OCI-LY1 (cell line): ENCODE measurements around the gene KMT5C.

ENCODE experiments used
- H2AFZ ChIP-seq: fragments of 200-600 bp; sonication (generic), shearing (Covaris generic); 2 replicates; pipeline ENCODE4 v1.6.0; 2014; ENCODE audit warnings: antibody characterized with exemption, mild to moderate bottlenecking, low read length
- H3F3A ChIP-seq: fragments of 200-600 bp; sonication (generic), shearing (Covaris generic); 2 replicates; pipeline ENCODE4 v1.6.0; 2014; ENCODE audit warnings: mild to moderate bottlenecking, antibody characterized with exemption, low read length, moderate library complexity; ENCODE audit not compliant: insufficient read depth
- H3K27ac ChIP-seq: fragments of 200-600 bp; sonication (generic); 2 replicates; pipeline ENCODE4 v1.5.1; 2014; ENCODE audit warnings: low read length, mixed run types, mild to moderate bottlenecking, low read depth; ENCODE audit not compliant: poor library complexity, severe bottlenecking
- H3K27me3 ChIP-seq: fragments of 200-600 bp; sonication (generic); 2 replicates; pipeline ENCODE4 v1.6.0; 2014; ENCODE audit warnings: antibody characterized with exemption, mild to moderate bottlenecking, low read length, moderate library complexity; ENCODE audit not compliant: insufficient read depth
- H3K36me3 ChIP-seq: fragments of 200-600 bp; sonication (generic); 2 replicates; pipeline ENCODE4 v1.6.1; 2014; ENCODE audit warnings: mild to moderate bottlenecking, antibody characterized with exemption, low read length, moderate library complexity, mixed read lengths; ENCODE audit not compliant: insufficient read depth
- H3K4me1 ChIP-seq: fragments of 200-600 bp; sonication (generic); 2 replicates; pipeline ENCODE4 v1.5.1; 2014; ENCODE audit warnings: mild to moderate bottlenecking, low read length, moderate library complexity; ENCODE audit not compliant: insufficient read depth, severe bottlenecking
- H3K4me2 ChIP-seq: fragments of 200-600 bp; sonication (generic), shearing (Covaris generic); 2 replicates; pipeline ENCODE4 v1.6.1; 2014; ENCODE audit warnings: low read length
- H3K4me3 ChIP-seq: fragments of 200-600 bp; sonication (generic); 2 replicates; pipeline ENCODE4 v1.5.1; 2014; ENCODE audit warnings: low read length, low read depth, mild to moderate bottlenecking, mixed read lengths; ENCODE audit not compliant: poor library complexity, severe bottlenecking
- H3K79me2 ChIP-seq: fragments of 200-600 bp; shearing (Covaris generic); 2 replicates; pipeline ENCODE4 v1.6.1; 2016; ENCODE audit warnings: mixed run types, low read length, mixed read lengths; ENCODE audit not compliant: insufficient read depth
- H3K9ac ChIP-seq: fragments of 200-600 bp; sonication (generic), shearing (Covaris generic); 2 replicates; pipeline ENCODE4 v1.6.1; 2014; ENCODE audit warnings: mild to moderate bottlenecking, low read length, mixed read lengths
- H3K9me2 ChIP-seq: fragments of 200-600 bp; sonication (generic), shearing (Covaris generic); 2 replicates; pipeline ENCODE4 v1.6.1; 2014; ENCODE audit warnings: low read depth, mild to moderate bottlenecking, low read length, mixed read lengths
- H3K9me3 ChIP-seq: fragments of 200-600 bp; shearing (Covaris generic); 2 replicates; pipeline ENCODE4 v1.6.1; 2014; ENCODE audit warnings: low read length, mixed read lengths
- H4K20me1 ChIP-seq: fragments of 200-600 bp; sonication (generic), shearing (Covaris generic); 2 replicates; pipeline ENCODE4 v1.6.0; 2016; ENCODE audit warnings: mild to moderate bottlenecking, low read length; ENCODE audit not compliant: insufficient read depth
- EZH2 ChIP-seq: fragments of 200-600 bp; sonication (generic), shearing (Covaris generic); IDR thresholded peaks from 2 replicates; pipeline ENCODE4 v1.8.0; 2017; ENCODE audit warnings: borderline replicate concordance, mixed run types, mild to moderate bottlenecking, antibody characterized with exemption, low read length, moderate library complexity, mixed read lengths
- TF ChIP-seq, protein P1 (sequence below): fragments of 200-600 bp; sonication (generic), shearing (Covaris generic); IDR thresholded peaks from 2 replicates; pipeline ENCODE4 v1.5.1; 2017; ENCODE audit warnings: mild to moderate bottlenecking, antibody characterized with exemption, low read length, moderate library complexity, mixed read lengths

Gene KMT5C

DNA sequence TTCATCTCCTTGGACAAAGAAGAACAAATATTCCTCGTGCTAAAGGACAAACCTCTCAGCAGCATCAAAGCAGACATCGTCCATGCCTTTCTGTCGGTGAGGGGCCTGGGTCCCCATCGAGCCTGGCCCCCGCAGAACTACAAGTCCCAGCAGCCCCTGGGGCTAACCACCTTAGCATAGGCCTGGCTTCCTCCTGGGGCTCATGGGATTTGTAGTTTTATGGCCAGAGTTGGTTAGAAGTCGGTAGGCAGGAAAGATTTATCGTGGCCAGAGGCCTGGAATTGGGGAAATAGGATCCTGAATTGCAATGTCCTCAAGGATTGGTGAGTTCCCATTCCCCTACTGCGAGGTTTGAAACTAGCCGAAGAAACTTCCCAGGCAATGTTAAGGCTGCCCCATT is 34.2 kb upstream of the KMT5C start:
- no peaks in the 10 kb centered on the region for H4K20me1 ChIP-seq
- H3K36me3 ChIP-seq, result peaks cover 23% of the 10 kb centered on the region
- H3K27ac ChIP-seq, result no peak overlapping the region
- H3K4me3 ChIP-seq, result no peak overlapping the region
- peaks cover 36% of the 10 kb centered on the region for H3K4me1 ChIP-seq
- H3K4me2 ChIP-seq, result no peak overlapping the region
- TF ChIP-seq, protein P1, sequence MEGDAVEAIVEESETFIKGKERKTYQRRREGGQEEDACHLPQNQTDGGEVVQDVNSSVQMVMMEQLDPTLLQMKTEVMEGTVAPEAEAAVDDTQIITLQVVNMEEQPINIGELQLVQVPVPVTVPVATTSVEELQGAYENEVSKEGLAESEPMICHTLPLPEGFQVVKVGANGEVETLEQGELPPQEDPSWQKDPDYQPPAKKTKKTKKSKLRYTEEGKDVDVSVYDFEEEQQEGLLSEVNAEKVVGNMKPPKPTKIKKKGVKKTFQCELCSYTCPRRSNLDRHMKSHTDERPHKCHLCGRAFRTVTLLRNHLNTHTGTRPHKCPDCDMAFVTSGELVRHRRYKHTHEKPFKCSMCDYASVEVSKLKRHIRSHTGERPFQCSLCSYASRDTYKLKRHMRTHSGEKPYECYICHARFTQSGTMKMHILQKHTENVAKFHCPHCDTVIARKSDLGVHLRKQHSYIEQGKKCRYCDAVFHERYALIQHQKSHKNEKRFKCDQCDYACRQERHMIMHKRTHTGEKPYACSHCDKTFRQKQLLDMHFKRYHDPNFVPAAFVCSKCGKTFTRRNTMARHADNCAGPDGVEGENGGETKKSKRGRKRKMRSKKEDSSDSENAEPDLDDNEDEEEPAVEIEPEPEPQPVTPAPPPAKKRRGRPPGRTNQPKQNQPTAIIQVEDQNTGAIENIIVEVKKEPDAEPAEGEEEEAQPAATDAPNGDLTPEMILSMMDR, result no peak
- TF ChIP-seq EZH2, result no peak
- H2AFZ ChIP-seq, result no peak overlapping the region
- no peaks in the 10 kb centered on the region for H3K9me2 ChIP-seq
- H3K9me3 ChIP-seq, result no peaks in the 10 kb centered on the region
- H3K27me3 ChIP-seq, result no peaks in the 10 kb centered on the region
- H3F3A ChIP-seq, result no peaks in the 10 kb centered on the region
- H3K9ac ChIP-seq, result no peak overlapping the region
- no peaks in the 10 kb centered on the region for H3K79me2 ChIP-seq

DNA sequence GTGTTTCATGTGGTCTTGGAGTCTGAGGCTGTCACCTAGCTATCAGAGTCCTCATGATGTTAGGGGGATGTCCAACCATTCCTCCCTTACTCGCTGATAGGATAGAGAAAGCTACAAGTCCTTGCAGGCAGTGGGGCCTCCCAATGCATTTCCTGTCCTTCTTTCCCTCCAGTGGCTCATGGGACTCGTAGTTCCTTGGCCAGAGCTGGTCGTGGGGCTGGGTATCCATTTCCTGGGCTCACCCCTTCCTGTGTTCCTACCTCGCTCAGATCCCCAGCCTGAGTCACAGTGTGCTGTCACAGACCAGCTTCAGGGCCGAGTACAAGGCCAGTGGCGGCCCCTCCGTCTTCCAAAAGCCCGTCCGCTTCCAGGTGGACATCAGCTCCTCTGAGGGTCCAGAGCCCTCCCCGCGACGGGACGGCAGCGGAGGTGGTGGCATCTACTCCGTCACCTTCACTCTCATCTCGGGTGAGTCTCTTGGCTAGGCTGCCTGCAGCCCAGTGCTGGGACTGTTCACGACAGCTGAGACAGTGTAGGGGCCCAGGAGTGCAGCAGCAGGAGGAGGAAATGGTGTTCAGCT is 33.6 kb upstream of the KMT5C start:
- Histone ChIP-seq H3K27me3 (no peaks in the 10 kb centered on the region), H3K9me2 (no peaks in the 10 kb centered on the region), H3K4me2 (no peak overlapping the region), H3K9ac (no peak overlapping the region), H3K4me3 (no peak overlapping the region), H3K27ac (no peak overlapping the region), H3K9me3 (no peaks in the 10 kb centered on the region), H4K20me1 (no peaks in the 10 kb centered on the region), H3F3A (no peaks in the 10 kb centered on the region), H2AFZ (no peak overlapping the region), H3K36me3 (peaks cover 23% of the 10 kb centered on the region), H3K4me1 (peaks cover 37% of the 10 kb centered on the region), H3K79me2 (no peaks in the 10 kb centered on the region)
- TF ChIP-seq, protein P1, result no peak
- no peak for TF ChIP-seq EZH2

DNA sequence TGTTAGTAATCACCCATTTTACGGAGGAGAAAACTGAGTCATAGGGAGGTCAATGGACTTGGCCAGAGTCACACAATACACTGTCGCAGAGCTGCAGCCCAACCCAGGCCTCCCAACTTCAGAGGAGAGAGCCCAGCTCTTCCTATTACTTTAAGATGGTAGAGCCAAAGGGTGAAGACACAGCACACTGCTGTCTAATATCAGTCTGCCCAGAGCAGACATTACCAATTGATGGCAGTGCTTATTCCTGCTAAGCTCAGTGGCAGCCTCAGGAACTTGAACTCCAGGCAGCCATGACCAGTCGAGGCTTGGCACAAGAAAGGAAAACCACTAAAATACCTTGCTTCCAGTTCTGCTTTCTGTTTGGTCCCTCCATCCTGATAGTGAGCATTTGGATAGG is 33.0 kb upstream of the KMT5C start:
- Histone ChIP-seq H3K27ac (no peak overlapping the region), H2AFZ (no peak overlapping the region), H3K27me3 (no peaks in the 10 kb centered on the region), H3F3A (no peaks in the 10 kb centered on the region), H3K9ac (no peak overlapping the region), H3K36me3 (peaks cover 23% of the 10 kb centered on the region), H3K4me1 (peaks cover 32% of the 10 kb centered on the region), H3K9me2 (no peaks in the 10 kb centered on the region), H3K4me3 (no peak overlapping the region), H3K79me2 (no peaks in the 10 kb centered on the region), H3K9me3 (no peaks in the 10 kb centered on the region), H3K4me2 (no peak overlapping the region), H4K20me1 (no peaks in the 10 kb centered on the region)
- TF ChIP-seq, protein P1, result no peak
- no peak for TF ChIP-seq EZH2
